ENCODE measurements around the gene TGFBR3L. TPM values are rescaled to one million over a fixed set of nuclear protein-coding genes. Genes with fewer than 3 reads are reported as not detected.

Gene TGFBR3L
- total and polyA plus RNA-seq, 2 donors (not counting 3 experiments of a cell fraction or from before 2014, with no cell fraction given), result 0.35 TPM; not detected in 1

- H3K9me3 ChIP-seq (replicated peaks; ENCODE audit: control insufficient read depth, insufficient read depth, low read length), result no peaks in the 10 kb centered on the region
- no peak overlapping the region for H2AFZ ChIP-seq (ENCODE audit: low read depth, low read length)
- POLR2A ChIA-PET, result no interaction called here
- CTCF ChIA-PET, result interaction anchor here (0.7 kb wide), 1 partner anchor 18 kb away, joined by 3 read pairs; the partner anchor contains the start of gene TIMM44
- peaks cover 16 to 29% of the 10 kb centered on the region in 2 experiments for H3K36me3 ChIP-seq (ENCODE audit: control insufficient read depth in 2 of 2, extremely low read depth in 1 of 2, insufficient read depth in 2 of 2, low read length in 2 of 2)
- no peak overlapping the region for H3K9ac ChIP-seq (replicated peaks; ENCODE audit: extremely low read depth, insufficient read depth, low read length)
- dilution Hi-C loops (cut with MboI; ENCODE audit: extremely low pct_ligation_motif_present, low sequenced_read_pairs), result no loop called here
- no peaks in the 10 kb centered on the region for H3K79me2 ChIP-seq (ENCODE audit: control insufficient read depth, insufficient read depth, low read length)
- no peaks in the 10 kb centered on the region for H3K27me3 ChIP-seq (ENCODE audit: control insufficient read depth in 2 of 2, insufficient read depth in 2 of 2, low read length in 2 of 2)
- no peak overlapping the region for H3K27ac ChIP-seq (ENCODE audit: insufficient read depth, low read depth, low read length)
- no peak overlapping the region for H3K4me3 ChIP-seq (replicated peaks in 1 of 3; ENCODE audit: insufficient read depth in 1 of 3, low read depth in 1 of 3, low read length in 3 of 3)
- FAIRE-seq (no peak), DNase-seq (ENCODE audit: low read depth, low spot score) (no peak)
- no peaks in the 10 kb centered on the region for H3K4me1 ChIP-seq (ENCODE audit: control insufficient read depth, extremely low read depth, insufficient read depth, low read length)
- no peak for TF ChIP-seq MAX (IDR thresholded peaks at IDR 0.05; ENCODE audit: insufficient read depth, insufficient read length)
- no peak for TF ChIP-seq MYC (IDR thresholded peaks at IDR 0.05; ENCODE audit: low read depth, low read length)
- TF ChIP-seq POLR2A (IDR thresholded peaks at IDR 0.05; ENCODE audit: low read depth, low read length), result no peak
- no peak for TF ChIP-seq JUN (IDR thresholded peaks at IDR 0.05; ENCODE audit: borderline replicate concordance, insufficient read depth, insufficient read length, low read depth)
- no peak for TF ChIP-seq GATA2 (IDR thresholded peaks at IDR 0.05; ENCODE audit: insufficient read depth, insufficient read length, low read depth, low read length)
- TF ChIP-seq FOS (IDR thresholded peaks at IDR 0.05; ENCODE audit: borderline replicate concordance, insufficient read depth, low read length), result no peak
- TF ChIP-seq POLR2AphosphoS5 (IDR thresholded peaks at IDR 0.05; ENCODE audit: insufficient read depth, low read depth, low read length), result no peak
- TF ChIP-seq CTCF (IDR thresholded peaks at IDR 0.05; ENCODE audit: extremely low read depth in 1 of 2, insufficient read depth in 1 of 2, low read depth in 1 of 2, low read length in 2 of 2), result no peak
- TF ChIP-seq EZH2 (IDR thresholded peaks at IDR 0.05; ENCODE audit: borderline replicate concordance, low read depth, low read length, severe bottlenecking), result no peak
- no peaks in the 10 kb centered on the region for H4K20me1 ChIP-seq (replicated peaks; ENCODE audit: control insufficient read depth, extremely low read depth, insufficient read depth, low read length)
- intact Hi-C loops (cut with micrococcal nuclease), result no loop called here
- no peak overlapping the region for H3K4me2 ChIP-seq (ENCODE audit: insufficient read depth, low read length)
- no TSS peak for BruUV-seq (replicated peaks)
- no peaks in the 10 kb centered on the region for H3K9me1 ChIP-seq (replicated peaks; ENCODE audit: control insufficient read depth, extremely low read depth, insufficient read depth, low read length)
These were observed 47.4 kb downstream of the TGFBR3L start for GRCh38 chr19:7961920-7962626.
